Stimulated activated naive CD8-positive, alpha-beta T cell treated with anti-CD3 and anti-CD28 coated beads, Interleukin-15, Interleukin-2, amounts not matched to agents 100 U/mL and 50 U/mL, for 24 hours (primary cell): ENCODE measurements around the gene KMT2D.

Experiments used
- ATAC-seq: fragments of 150-1000 bp; cut with Tn5 transposase; one replicate; pipeline ENCODE4 v1.10.0; 2021
- DNase-seq: peaks from one replicate; pipeline ENCODE4 v3.0.0; 2021

Gene KMT2D

GRCh38 chr12:49052451-49053208 is 8.0 kb downstream of the KMT2D start:
- ATAC-seq (no peak), DNase-seq (no peak)

- ATAC-seq: no peak
- no peak for DNase-seq
Observed at GRCh38 chr12:49051777-49052438, 8.7 kb downstream of the KMT2D start.

DNA sequence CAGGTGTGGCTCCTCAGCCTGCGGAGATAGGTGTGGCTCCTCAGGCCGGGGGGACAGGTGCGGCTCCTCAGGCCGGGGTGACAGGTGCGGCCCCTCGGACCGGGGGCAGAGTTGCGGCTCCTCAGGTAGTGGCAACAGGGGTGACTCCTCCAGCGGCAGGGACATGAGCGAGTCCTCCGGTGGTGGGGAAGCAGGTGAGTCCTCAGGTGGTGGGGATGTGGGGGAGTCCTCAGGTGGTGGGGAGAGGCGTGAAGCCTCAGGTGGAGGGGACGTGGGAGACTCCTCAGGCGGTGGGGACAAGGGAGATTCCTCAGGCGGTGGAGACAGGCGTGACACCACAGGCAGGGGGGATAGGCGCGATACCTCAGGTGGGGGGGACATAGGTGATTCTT is 9.2 kb downstream of the KMT2D start:
- DNase-seq (no peak), ATAC-seq (no peak)

DNA sequence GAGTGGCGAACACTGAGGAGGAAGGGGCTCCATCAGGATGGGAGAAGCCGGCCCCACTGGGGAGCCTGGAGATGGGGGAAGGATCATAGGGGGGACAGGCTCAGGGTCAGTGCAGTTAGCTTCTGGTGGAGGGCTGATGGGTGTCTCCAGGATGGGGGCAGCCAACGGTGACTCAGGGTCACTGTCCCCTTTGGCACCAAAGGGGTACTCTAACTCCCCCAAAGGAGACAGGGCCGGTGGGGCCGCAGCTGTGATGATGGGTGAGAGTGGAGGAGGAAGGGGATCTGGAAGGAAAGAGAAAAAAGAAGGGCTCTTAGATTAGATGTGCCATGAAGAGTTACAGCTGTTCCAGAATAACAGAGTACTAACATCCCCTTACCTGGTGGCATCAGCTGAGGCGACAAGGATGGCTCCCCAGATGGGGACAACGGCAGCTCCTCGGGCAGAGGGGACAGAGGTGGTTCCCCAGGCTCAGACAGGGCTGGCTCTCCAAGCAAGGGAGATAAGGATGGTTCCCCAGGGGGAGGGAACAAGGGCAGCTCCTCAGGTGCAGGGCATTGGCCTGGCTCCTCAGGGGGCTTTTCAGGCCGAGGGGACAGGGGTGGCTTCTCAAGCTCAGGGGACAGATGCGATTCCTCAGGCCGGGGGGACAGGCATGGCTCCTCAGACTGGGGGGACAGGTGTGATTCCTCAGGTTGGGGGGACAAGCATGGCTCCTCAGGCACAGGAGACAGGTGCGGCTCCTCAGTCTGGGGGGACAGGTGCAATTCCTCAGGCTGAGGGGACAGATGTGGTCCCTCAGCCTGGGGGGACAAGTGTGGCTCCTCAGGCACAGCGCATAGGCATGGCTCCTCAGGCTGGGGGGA is 9.9 kb downstream of the KMT2D start:
- ATAC-seq (no peak), DNase-seq (no peak)

GRCh38 chr12:49049566-49050224 is 10.9 kb downstream of the KMT2D start:
- DNase-seq (no peak), ATAC-seq (no peak)

GRCh38 chr12:49048953-49049352 is 11.6 kb downstream of the KMT2D start:
- DNase-seq: no peak
- ATAC-seq: no peak

- no peak for ATAC-seq
- no peak for DNase-seq
Observed at GRCh38 chr12:49046129-49046895, 14.3 kb downstream of the KMT2D start.

GRCh38 chr12:49044660-49045059 is 15.9 kb downstream of the KMT2D start:
- no peak for ATAC-seq
- DNase-seq: no peak

DNA sequence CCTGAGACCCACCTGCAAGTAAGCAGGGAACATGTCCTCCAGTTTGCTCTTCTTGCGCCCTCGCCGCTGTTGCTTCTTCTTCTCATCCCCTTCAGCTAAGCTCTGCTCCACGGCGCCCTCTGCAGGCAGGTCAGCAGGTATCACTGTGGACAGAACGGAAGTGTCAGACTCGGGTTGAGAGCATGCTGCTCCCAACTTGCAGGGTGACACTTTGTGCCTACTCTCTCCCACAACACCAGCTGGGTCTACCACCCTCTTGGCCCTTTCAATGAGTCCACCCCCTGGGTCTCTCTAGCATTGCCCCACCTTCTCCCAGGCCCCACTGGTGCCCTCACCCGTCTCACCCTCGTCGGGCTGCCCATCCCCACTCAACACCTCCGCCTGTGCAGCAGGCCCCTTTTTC is 16.7 kb downstream of the KMT2D start:
- ATAC-seq: peak; percentile 64
- DNase-seq: peak; percentile 87

DNA sequence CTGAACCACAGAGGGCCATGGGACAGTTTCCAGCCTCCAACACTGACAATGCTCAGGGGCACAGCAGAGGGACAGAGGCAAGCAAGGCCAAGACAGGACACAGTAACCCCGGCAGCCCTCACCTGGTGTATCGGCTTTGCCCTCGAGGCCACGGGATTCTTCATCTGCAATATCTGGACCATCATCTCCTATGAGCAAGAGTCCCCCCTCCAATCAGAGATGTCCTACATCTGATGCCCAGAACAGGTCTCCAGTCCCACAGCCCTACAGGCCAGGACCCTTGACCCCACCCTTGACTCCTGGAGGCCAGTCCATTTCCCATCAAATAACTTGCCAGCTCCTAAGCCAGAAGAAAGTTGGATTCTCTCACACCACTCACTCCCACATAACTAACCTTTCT is 17.4 kb downstream of the KMT2D start:
- no peak for ATAC-seq
- no peak for DNase-seq

GRCh38 chr12:49041881-49042484 is 18.6 kb downstream of the KMT2D start:
- no peak for ATAC-seq
- no peak for DNase-seq

GRCh38 chr12:49041036-49041880 is 19.3 kb downstream of the KMT2D start:
- ATAC-seq: no peak
- no peak for DNase-seq

- no peak for ATAC-seq
- DNase-seq: no peak
Observed at GRCh38 chr12:49040364-49040855, 20.2 kb downstream of the KMT2D start.

GRCh38 chr12:49039421-49040363 is 20.9 kb downstream of the KMT2D start:
- ATAC-seq (no peak), DNase-seq (no peak)

- ATAC-seq (no peak), DNase-seq (no peak)
Observed at GRCh38 chr12:49038291-49038955, 22.2 kb downstream of the KMT2D start.

DNA sequence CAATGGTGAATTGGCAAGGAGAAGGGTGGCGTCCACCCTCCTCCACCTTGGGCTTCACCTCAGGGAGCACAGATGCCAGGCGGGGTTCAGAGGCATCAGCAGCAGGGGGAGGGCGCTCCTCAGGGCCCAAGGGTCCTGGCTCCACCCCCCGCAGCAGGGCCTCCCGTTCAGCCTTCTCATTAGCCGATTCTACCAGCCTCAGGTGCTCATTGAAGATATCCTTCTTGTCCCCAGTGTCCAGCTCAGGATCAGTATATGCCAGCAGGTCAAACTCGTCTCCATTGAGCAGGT is 22.7 kb downstream of the KMT2D start:
- ATAC-seq (no peak), DNase-seq (no peak)

DNA sequence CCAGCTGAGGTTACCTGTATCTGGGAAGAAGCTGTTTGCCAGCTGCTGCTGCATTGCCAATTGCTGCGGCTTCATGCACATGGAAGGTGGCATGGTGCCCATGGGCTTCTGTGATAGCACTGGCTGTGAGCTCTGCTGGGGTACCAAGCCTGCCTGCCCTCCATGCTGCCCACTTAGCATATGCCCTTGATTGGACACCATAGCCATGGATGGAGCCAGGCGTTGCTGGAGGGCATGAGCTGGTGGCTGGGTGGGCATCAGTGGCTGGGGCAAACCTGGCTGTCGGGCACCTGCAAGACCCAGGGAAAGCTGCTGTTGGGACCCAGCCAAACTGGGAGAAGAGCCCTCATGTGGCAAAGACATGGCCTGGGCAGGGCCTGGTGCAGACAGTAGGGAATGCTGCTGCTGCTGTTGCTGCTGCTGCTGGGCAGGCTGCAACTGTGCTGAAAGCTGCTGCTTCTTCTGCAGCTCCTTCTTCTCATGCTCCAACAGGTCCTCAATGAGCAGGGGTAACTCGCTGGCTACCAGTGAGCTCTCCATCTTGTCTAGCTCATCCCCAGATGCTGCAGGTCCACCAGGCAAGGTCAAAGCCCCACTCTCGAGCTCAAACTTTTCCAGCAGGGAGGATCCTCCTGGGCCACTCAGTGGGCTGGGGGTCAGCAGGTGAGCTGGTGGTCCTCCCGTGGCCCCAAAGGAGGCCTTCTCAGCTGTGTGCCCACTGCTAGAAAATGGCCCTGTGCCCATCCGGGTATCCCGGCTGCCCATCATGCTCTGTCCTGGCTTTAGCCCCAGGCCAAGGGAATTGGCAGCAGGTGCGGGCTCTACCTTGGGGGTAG is 23.3 kb downstream of the KMT2D start:
- ATAC-seq: no peak
- DNase-seq: no peak

GRCh38 chr12:49036029-49036428 is 24.6 kb downstream of the KMT2D start:
- no peak for DNase-seq
- no peak for ATAC-seq
